B cell (primary cell): ENCODE results near the gene ZNF598. TPM values are rescaled to one million over a fixed set of nuclear protein-coding genes. Genes with fewer than 3 reads are reported as not detected.

ENCODE experiments used
- ATAC-seq: fragments of 200-7000 bp; cut with Tn5 transposase; one replicate; pipeline ENCODE4 v1.10.0; 2021; ENCODE audit warnings: low read depth, mild to moderate bottlenecking, moderate number of reproducible peaks, moderate library complexity
- CTCF ChIA-PET: fragments of 350-600 bp; sonication (Branson Sonifier 250); formaldehyde crosslinking; loops from one replicate; lab custom pipeline; 2021; ENCODE audit warnings: antibody characterized with exemption, inconsistent platforms; lab: Charles Lee
- POLR2A ChIA-PET: fragments of 350-600 bp; sonication (Branson Sonifier 250); formaldehyde crosslinking; loops from one replicate; lab custom pipeline; 2021; ENCODE audit warnings: antibody characterized with exemption; lab: Charles Lee
- DNase-seq: peaks from one replicate; pipeline ENCODE4 v3.0.0; 2013
- H2AFZ ChIP-seq: 2 replicates; pipeline ENCODE4 v1.6.1; 2012; ENCODE audit warnings: mild to moderate bottlenecking, low read depth, low read length; ENCODE audit not compliant: insufficient read depth, poor library complexity, severe bottlenecking
- H3K27ac ChIP-seq, 2 donors: 1 replicate in 1 of 2; 2 replicates in 1 of 2; pipeline ENCODE4 v1.5.1; 2012 to 2013; ENCODE audit warnings: low read length in 2 of 2, mild to moderate bottlenecking in 2 of 2, moderate library complexity in 1 of 2
- H3K27me3 ChIP-seq, 4 experiments: fragments of 200-600 bp in 1 of 4; sonication (generic) in 1 of 4; replicated peaks in 1 of 4; 1 replicate in 2 of 4; 2 replicates in 2 of 4; pipeline versions ENCODE4 v1.6.1 to v1.7.0; 2013 to 2016; ENCODE audit warnings: low read length in 3 of 4, mild to moderate bottlenecking in 2 of 4, mixed read lengths in 1 of 4, moderate library complexity in 1 of 4; ENCODE audit not compliant: insufficient read depth in 4 of 4, control insufficient read depth in 3 of 4; ENCODE audit errors: control extremely low read depth in 1 of 4
- H3K36me3 ChIP-seq, 2 experiments: replicated peaks in 1 of 2; 1 replicate in 1 of 2; 2 replicates in 1 of 2; pipeline versions ENCODE4 v1.6.1 to v1.7.1; 2013; ENCODE audit warnings: low read length in 1 of 2; ENCODE audit not compliant: insufficient read depth in 2 of 2, control insufficient read depth in 1 of 2; ENCODE audit errors: control extremely low read depth in 1 of 2, extremely low read depth in 1 of 2
- H3K4me1 ChIP-seq, 2 donors: fragments of 200-600 bp in 1 of 2; sonication (generic) in 1 of 2; 1 replicate in 1 of 2; 2 replicates in 1 of 2; pipeline versions ENCODE4 v1.5.1 to v1.6.1; 2013 to 2017; ENCODE audit warnings: low read length in 2 of 2; ENCODE audit not compliant: control insufficient read depth in 2 of 2, insufficient read depth in 2 of 2
- H3K4me2 ChIP-seq: replicated peaks from 2 replicates; pipeline ENCODE3; 2012; ENCODE audit warnings: mild to moderate bottlenecking, low read depth, low read length; ENCODE audit not compliant: poor library complexity, severe bottlenecking
- H3K4me3 ChIP-seq, 5 experiments: fragments of 200-600 bp in 1 of 5; sonication (generic) in 1 of 5; 1 replicate in 3 of 5; 2 replicates in 2 of 5; pipeline versions ENCODE4 v1.5.1 to v1.7.0; 2011 to 2016; ENCODE audit warnings: low read length in 4 of 5, mild to moderate bottlenecking in 4 of 5, low read depth in 2 of 5, control low read depth in 1 of 5, moderate library complexity in 1 of 5; ENCODE audit not compliant: insufficient read depth in 1 of 5; ENCODE audit errors: control extremely low read depth in 1 of 5, extremely low read depth in 1 of 5
- H3K79me2 ChIP-seq: fragments of 200-600 bp; sonication (generic); one replicate; pipeline ENCODE4 v1.6.0; 2016; ENCODE audit warnings: low read length; ENCODE audit not compliant: control insufficient read depth, insufficient read depth
- H3K9ac ChIP-seq: fragments of 200-600 bp; sonication (generic); 2 replicates; pipeline ENCODE4 v1.6.1; 2017; ENCODE audit warnings: mild to moderate bottlenecking, low read length, moderate library complexity
- H3K9me3 ChIP-seq, 3 donors: one replicate each; pipeline versions ENCODE4 v1.6.1 to v1.7.1; 2013; ENCODE audit warnings: low read length in 2 of 3; ENCODE audit not compliant: control insufficient read depth in 2 of 3, insufficient read depth in 1 of 3; ENCODE audit errors: control extremely low read depth in 1 of 3
- H4K20me1 ChIP-seq: 2 replicates; pipeline ENCODE4 v1.6.0; 2012; ENCODE audit warnings: mild to moderate bottlenecking, low read length; ENCODE audit not compliant: insufficient read depth, control insufficient read depth, poor library complexity, severe bottlenecking
- H3K27ac Mint-ChIP-seq: one replicate; pipeline ENCODE4 v1.8.0; 2021; ENCODE audit warnings: mixed read lengths
- H3K27me3 Mint-ChIP-seq: one replicate; pipeline ENCODE4 v1.8.0; 2021; ENCODE audit warnings: mixed read lengths
- H3K4me1 Mint-ChIP-seq: one replicate; pipeline ENCODE4 v1.8.0; 2021; ENCODE audit warnings: mixed read lengths
- H3K4me3 Mint-ChIP-seq: one replicate; pipeline ENCODE4 v1.8.0; 2021; ENCODE audit warnings: mixed read lengths
- H3K9me3 Mint-ChIP-seq: one replicate; pipeline ENCODE4 v1.8.0; 2022; ENCODE audit warnings: mixed read lengths; ENCODE audit not compliant: insufficient read depth
- CTCF ChIP-seq: fragments of 200-600 bp; IDR thresholded peaks from one replicate; pipeline ENCODE4 v1.8.0; 2022; ENCODE audit warnings: antibody characterized with exemption, mild to moderate bottlenecking
- EZH2 ChIP-seq: IDR thresholded peaks from 2 replicates; pipeline ENCODE4 v1.6.1; 2012; ENCODE audit warnings: borderline replicate concordance, low read depth, mild to moderate bottlenecking, moderate library complexity, low read length; ENCODE audit not compliant: insufficient read depth, poor library complexity, severe bottlenecking
- WGBS: methylation state at CpG from one replicate; pipeline ENCODE4 v1.1.5; 2013; ENCODE audit warnings: missing lambda C conversion rate; ENCODE audit not compliant: insufficient coverage; 5-methylcytosine and 5-hydroxymethylcytosine counted together
- intact Hi-C: fragments of 100-400 bp; cut with micrococcal nuclease; formaldehyde crosslinking; loops from one replicate; pipeline ENCODE4 v1.10.0; 2022
- polyA plus RNA-seq: library from polyadenylated mRNA; depleted of rRNA; stranded (reverse); fragments of >200 nt; gene quantifications from 2 replicates; pipeline ENCODE4 v1.2.3, GENCODE V29; 2012
- total RNA-seq, 2 donors: library from RNA; stranded (reverse); fragments of 120-200 nt in 1 of 2; gene quantifications; 1 replicate in 1 of 2; 2 replicates in 1 of 2; pipeline versions ENCODE4 v1.2.3 to v1.2.4, GENCODE V29; 2013 to 2022

ZNF598 gene
- total and polyA plus RNA-seq, 2 donors (not counting 1 experiment from before 2014, with no cell fraction given), result 49.5 to 61.5 TPM

- H3K9me3 ChIP-seq, result no peaks in the 10 kb centered on the region
- peaks cover 47% of the 10 kb centered on the region for H3K4me1 Mint-ChIP-seq
- ATAC-seq (no peak), DNase-seq (no peak)
- POLR2A ChIA-PET, result no interaction called here
- no peaks in the 10 kb centered on the region for H3K27me3 Mint-ChIP-seq
- peaks cover 42 to 54% of the 10 kb centered on the region in 2 donors for H3K4me1 ChIP-seq
- H3K9ac ChIP-seq, result no peak overlapping the region
- no peak overlapping the region for H2AFZ ChIP-seq
- H3K9me3 Mint-ChIP-seq, result no peaks in the 10 kb centered on the region
- H4K20me1 ChIP-seq, result peaks cover 81% of the 10 kb centered on the region
- peak overlapping the region; percentile 36 for H3K4me2 ChIP-seq
- H3K27ac ChIP-seq, result no peak overlapping the region
- H3K27ac Mint-ChIP-seq, result no peak overlapping the region
- peak overlapping the region; percentile 44 for H3K4me3 Mint-ChIP-seq
- H3K4me3 ChIP-seq, result no peak overlapping the region
- peaks cover 78% of the 10 kb centered on the region for H3K79me2 ChIP-seq
- H3K36me3 ChIP-seq, result peaks cover 0 to 36% of the 10 kb centered on the region in 2 experiments
- TF ChIP-seq CTCF (no peak), EZH2 (no peak)
- CTCF ChIA-PET, result interaction anchor here (2.5 to 4.9 kb wide), 3 partner anchors 12 to 147 kb away, joined by 8 to 46 read pairs (median 32); no protein-coding TSS in a partner anchor
- 53% methylated on average over 21 of the region's 21 CpGs for WGBS
- H3K27me3 ChIP-seq, result no peaks in the 10 kb centered on the region
- intact Hi-C loops, result no loop called here
Observed at GRCh38 chr16:2005646-2006045, 4.0 kb downstream of the ZNF598 start.

- peak overlapping the region; percentile 59 for H3K4me2 ChIP-seq
- H3K4me1 ChIP-seq, result peaks cover 35 to 47% of the 10 kb centered on the region in 2 donors
- no peak overlapping the region for H3K27ac ChIP-seq
- H3K27ac Mint-ChIP-seq, result no peak overlapping the region
- WGBS, result 82% methylated on average over 34 of the region's 34 CpGs
- peaks cover 42% of the 10 kb centered on the region for H3K4me1 Mint-ChIP-seq
- intact Hi-C loops, result no loop called here
- no peaks in the 10 kb centered on the region for H3K9me3 Mint-ChIP-seq
- H3K27me3 Mint-ChIP-seq, result no peaks in the 10 kb centered on the region
- no peak overlapping the region for H2AFZ ChIP-seq
- no peak overlapping the region for H3K4me3 Mint-ChIP-seq
- no peak for TF ChIP-seq EZH2
- no peak for TF ChIP-seq CTCF
- H3K4me3 ChIP-seq, result no peak overlapping the region
- no peak overlapping the region for H3K9ac ChIP-seq
- peaks cover 85% of the 10 kb centered on the region for H4K20me1 ChIP-seq
- no peaks in the 10 kb centered on the region for H3K9me3 ChIP-seq
- H3K79me2 ChIP-seq, result peaks cover 72% of the 10 kb centered on the region
- ChIA-PET CTCF (interaction anchor here (0.9 to 4.9 kb wide), 9 partner anchors 8 to 187 kb away, joined by 3 to 46 read pairs (median 7); partner anchors contain the start of gene RAB26), POLR2A (interaction anchor here (1.3 to 1.5 kb wide), 2 partner anchors 13 to 150 kb away, joined by 3 to 9 read pairs; partner anchors contain the start of gene TRAF7)
- no peak for DNase-seq
- H3K36me3 ChIP-seq, result peaks cover 0 to 36% of the 10 kb centered on the region in 2 experiments
- H3K27me3 ChIP-seq, result no peaks in the 10 kb centered on the region
- no peak for ATAC-seq
Observed at GRCh38 chr16:2004795-2005517, 4.7 kb downstream of the ZNF598 start.
